ENCODE data around the gene THAP11.

DNA sequence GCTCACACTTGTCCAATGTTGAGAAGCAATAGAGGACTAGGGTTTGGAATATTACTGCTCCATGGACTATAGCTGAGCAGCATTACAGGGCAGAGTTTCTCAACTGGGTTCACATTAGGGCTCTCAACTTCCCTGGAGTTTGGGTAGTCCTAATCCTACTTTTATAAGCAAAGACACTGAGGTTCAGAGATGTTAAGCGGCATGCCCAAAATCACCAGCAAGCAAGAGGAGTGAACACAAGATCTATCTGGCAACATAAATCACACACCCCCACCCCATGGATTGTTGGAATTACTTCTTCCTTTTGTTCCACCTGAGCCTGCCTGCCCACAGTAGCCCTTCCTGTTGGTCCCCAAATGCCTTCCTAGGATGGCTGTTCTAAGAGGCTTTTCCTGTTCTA, 30.2 kb upstream of the THAP11 start:
- TF ChIP-seq, protein P1, sequence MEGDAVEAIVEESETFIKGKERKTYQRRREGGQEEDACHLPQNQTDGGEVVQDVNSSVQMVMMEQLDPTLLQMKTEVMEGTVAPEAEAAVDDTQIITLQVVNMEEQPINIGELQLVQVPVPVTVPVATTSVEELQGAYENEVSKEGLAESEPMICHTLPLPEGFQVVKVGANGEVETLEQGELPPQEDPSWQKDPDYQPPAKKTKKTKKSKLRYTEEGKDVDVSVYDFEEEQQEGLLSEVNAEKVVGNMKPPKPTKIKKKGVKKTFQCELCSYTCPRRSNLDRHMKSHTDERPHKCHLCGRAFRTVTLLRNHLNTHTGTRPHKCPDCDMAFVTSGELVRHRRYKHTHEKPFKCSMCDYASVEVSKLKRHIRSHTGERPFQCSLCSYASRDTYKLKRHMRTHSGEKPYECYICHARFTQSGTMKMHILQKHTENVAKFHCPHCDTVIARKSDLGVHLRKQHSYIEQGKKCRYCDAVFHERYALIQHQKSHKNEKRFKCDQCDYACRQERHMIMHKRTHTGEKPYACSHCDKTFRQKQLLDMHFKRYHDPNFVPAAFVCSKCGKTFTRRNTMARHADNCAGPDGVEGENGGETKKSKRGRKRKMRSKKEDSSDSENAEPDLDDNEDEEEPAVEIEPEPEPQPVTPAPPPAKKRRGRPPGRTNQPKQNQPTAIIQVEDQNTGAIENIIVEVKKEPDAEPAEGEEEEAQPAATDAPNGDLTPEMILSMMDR (IDR thresholded peaks at IDR 0.05; ENCODE audit: low read length) = no peak
- TF ChIP-seq EZH2 (IDR thresholded peaks at IDR 0.05; ENCODE audit: borderline replicate concordance, low read length) = no peak

All from OCI-LY1 (cell line).